Gastroesophageal sphincter (tissue), 4 donors: Measurements from ENCODE around the gene TLE3. TPM values are rescaled to one million over a fixed set of nuclear protein-coding genes. Genes with fewer than 3 reads are reported as not detected.

Experiments used
- ATAC-seq: fragments of 150-250 bp; one replicate; pipeline ENCODE4 v1.9.1; 2016; ENCODE audit warnings: mild to moderate bottlenecking, moderate library complexity
- H3K27ac ChIP-seq, 4 donors: fragments of 200-600 bp; sonication (generic) in 3 of 4; 1 replicate in 3 of 4; 2 replicates in 1 of 4; pipeline ENCODE4 v1.5.1; 2016 to 2019
- H3K27me3 ChIP-seq: fragments of 200-600 bp; sonication (generic); one replicate; pipeline ENCODE4 v1.5.1; 2019
- H3K36me3 ChIP-seq, 2 donors: fragments of 200-600 bp; sonication (generic); one replicate each; pipeline ENCODE4 v1.5.1; 2019; ENCODE audit warnings: control low read depth in 1 of 2
- H3K4me1 ChIP-seq, 3 donors: fragments of 200-600 bp; sonication (generic); 1 replicate in 2 of 3; 2 replicates in 1 of 3; pipeline ENCODE4 v1.5.1; 2016 to 2019; ENCODE audit warnings: control low read depth in 2 of 3
- H3K4me3 ChIP-seq, 2 donors: fragments of 200-600 bp; sonication (generic); one replicate each; pipeline ENCODE4 v1.5.1; 2019; ENCODE audit warnings: mild to moderate bottlenecking in 1 of 2, moderate library complexity in 1 of 2
- H3K9me3 ChIP-seq, 3 donors: fragments of 200-600 bp; sonication (generic); one replicate each; pipeline ENCODE4 v1.5.1; 2017 to 2019; ENCODE audit warnings: control low read depth in 2 of 3
- EP300 ChIP-seq: sonication (generic); formaldehyde crosslinking; IDR thresholded peaks from one replicate; pipeline ENCODE4 v1.6.1; 2017; ENCODE audit warnings: antibody characterized with exemption, mild to moderate bottlenecking
- POLR2A ChIP-seq, 2 donors: fragments of 450-650 bp; IDR thresholded peaks; one replicate each; pipeline ENCODE4 v1.6.1; 2017; ENCODE audit warnings: antibody characterized with exemption in 2 of 2, mild to moderate bottlenecking in 2 of 2, moderate library complexity in 1 of 2
- POLR2AphosphoS5 ChIP-seq: sonication (generic); formaldehyde crosslinking; IDR thresholded peaks from one replicate; pipeline ENCODE4 v1.6.1; 2017; ENCODE audit warnings: antibody characterized with exemption
- WGBS, 2 donors: methylation state at CpG; one replicate each; pipeline ENCODE4 v1.1.5; 2018; ENCODE audit warnings: low coverage in 1 of 2; 5-methylcytosine and 5-hydroxymethylcytosine counted together
- total RNA-seq, 4 donors: library from RNA; depleted of rRNA; stranded (reverse); fragments of >200 nt; gene quantifications; one replicate each; pipeline ENCODE4 v1.1.0, GENCODE V29; 2016
- TF ChIP-seq, protein P1 (sequence below), 4 experiments: fragments of 200-600 bp in 2 of 4; fragments of 450-650 bp in 2 of 4; sonication (generic) in 1 of 4; IDR thresholded peaks; one replicate each; pipeline ENCODE4 v1.5.1; 2017 to 2019; ENCODE audit warnings: antibody characterized with exemption in 4 of 4, mild to moderate bottlenecking in 2 of 4, moderate library complexity in 2 of 4

TLE3 gene
- total RNA-seq, 4 donors from 2014 or later = 32.4 to 81.6 (median 62.6) TPM

DNA sequence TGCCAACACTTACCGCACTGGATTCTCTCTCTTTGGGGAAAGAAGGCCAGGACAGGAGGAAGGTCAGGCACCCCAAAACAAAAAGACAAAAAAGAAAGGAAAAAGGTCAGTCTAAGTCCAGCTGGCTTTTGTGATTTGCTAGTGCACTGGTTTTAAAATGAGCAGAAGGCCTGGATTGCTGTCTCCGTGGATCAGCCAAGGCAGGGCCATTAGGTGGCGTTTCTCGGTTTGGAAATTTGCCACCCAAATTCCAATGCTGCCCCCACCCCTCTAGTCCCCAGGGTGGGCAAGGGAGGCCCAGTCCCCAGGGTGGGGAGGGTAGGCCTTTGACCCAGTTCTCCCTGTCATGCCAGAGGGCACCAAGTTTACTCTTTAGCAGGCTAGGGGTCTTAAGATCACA lies 33.3 kb downstream of the TLE3 start:
- no peak for ATAC-seq
- Histone ChIP-seq H3K4me1 (peaks cover 0 to 77% (median 7%) of the 10 kb centered on the region in 3 donors), H3K36me3 (peaks cover 0 to 81% of the 10 kb centered on the region in 2 donors), H3K27ac (peak overlapping the region in 1 of 4 donors; percentile 13), H3K9me3 (no peaks in the 10 kb centered on the region), H3K27me3 (no peaks in the 10 kb centered on the region), H3K4me3 (no peak overlapping the region)
- TF ChIP-seq POLR2A (IDR thresholded peaks at IDR 0.05) = no peak
- TF ChIP-seq EP300 = no peak
- TF ChIP-seq POLR2AphosphoS5 = no peak
- TF ChIP-seq, protein P1, sequence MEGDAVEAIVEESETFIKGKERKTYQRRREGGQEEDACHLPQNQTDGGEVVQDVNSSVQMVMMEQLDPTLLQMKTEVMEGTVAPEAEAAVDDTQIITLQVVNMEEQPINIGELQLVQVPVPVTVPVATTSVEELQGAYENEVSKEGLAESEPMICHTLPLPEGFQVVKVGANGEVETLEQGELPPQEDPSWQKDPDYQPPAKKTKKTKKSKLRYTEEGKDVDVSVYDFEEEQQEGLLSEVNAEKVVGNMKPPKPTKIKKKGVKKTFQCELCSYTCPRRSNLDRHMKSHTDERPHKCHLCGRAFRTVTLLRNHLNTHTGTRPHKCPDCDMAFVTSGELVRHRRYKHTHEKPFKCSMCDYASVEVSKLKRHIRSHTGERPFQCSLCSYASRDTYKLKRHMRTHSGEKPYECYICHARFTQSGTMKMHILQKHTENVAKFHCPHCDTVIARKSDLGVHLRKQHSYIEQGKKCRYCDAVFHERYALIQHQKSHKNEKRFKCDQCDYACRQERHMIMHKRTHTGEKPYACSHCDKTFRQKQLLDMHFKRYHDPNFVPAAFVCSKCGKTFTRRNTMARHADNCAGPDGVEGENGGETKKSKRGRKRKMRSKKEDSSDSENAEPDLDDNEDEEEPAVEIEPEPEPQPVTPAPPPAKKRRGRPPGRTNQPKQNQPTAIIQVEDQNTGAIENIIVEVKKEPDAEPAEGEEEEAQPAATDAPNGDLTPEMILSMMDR (IDR thresholded peaks at IDR 0.05) = no peak
- WGBS, 2 donors = 58 to 80% methylated on average over 1 to 4 of the region's 4 CpGs

DNA sequence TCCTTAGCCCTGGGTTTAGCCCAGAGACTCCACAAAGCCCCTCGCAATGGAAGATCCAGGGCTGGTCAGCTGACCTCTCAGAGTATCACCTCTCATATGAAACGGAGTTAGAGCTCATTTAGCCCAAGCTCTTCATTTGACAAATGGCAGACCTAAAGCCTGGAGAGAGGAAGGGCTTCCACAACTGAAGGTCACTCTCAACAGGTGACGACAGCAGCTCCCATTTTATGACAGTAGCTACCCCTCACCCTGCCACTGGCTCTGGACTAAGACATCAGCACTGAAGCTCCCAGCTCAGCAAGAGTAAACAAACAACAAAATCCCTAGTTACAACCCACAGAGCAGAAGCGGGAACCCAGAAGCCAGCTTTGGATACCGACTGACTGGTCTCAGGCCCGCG lies 33.7 kb downstream of the TLE3 start:
- H3K4me1 ChIP-seq = peaks cover 0 to 73% (median 7%) of the 10 kb centered on the region in 3 donors
- no peaks in the 10 kb centered on the region for H3K27me3 ChIP-seq
- no peak overlapping the region for H3K4me3 ChIP-seq
- TF ChIP-seq POLR2AphosphoS5 = no peak
- TF ChIP-seq POLR2A (IDR thresholded peaks at IDR 0.05) = no peak
- no peak for TF ChIP-seq EP300
- TF ChIP-seq, protein P1 (IDR thresholded peaks at IDR 0.05) = no peak
- H3K36me3 ChIP-seq = peaks cover 0 to 81% of the 10 kb centered on the region in 2 donors
- H3K9me3 ChIP-seq = no peaks in the 10 kb centered on the region
- ATAC-seq = no peak
- H3K27ac ChIP-seq = peak overlapping the region in 1 of 4 donors; percentile 57
- WGBS, 2 donors = 79 to 93% methylated on average over 3 to 4 of the region's 7 CpGs

DNA sequence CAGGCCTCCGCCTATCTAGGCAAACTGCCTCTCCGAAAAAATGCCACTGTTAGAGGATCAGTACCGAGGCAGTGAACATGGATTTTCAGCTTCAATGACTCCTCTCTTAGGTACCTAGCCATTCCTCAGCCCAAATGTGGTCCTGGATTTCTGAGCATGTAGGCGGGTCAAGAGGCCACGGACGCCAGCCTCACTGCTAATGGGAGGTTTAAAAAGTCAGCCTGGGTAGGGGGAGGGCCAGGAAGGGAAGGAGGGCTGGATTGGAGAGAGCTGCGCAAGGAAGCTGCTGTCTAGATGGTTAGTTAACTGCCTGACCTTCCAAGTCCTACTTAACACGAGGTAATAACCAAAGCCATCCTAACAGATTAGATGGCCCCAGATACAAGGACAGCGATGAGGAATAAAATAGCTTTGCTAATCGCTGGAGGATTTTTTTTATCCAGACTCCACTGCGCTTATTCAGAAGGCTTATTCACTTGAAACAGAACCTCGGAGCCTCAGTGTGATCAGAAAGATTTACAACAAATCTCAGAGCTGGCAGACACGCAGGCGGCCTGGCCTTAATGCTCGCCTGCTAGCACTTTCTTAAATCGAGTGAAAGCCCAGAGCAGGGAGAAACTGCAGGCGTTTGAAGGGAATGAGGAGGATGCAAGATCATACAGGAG lies 34.3 kb downstream of the TLE3 start:
- ATAC-seq = no peak
- H3K27ac ChIP-seq = peak overlapping the region in 3 of 4 donors; percentile 49 to 57 (median 54)
- no peaks in the 10 kb centered on the region for H3K27me3 ChIP-seq
- 68 to 82% methylated on average over 4 to 14 of the region's 17 CpGs for WGBS, 2 donors
- no peak overlapping the region for H3K4me3 ChIP-seq
- H3K9me3 ChIP-seq = no peaks in the 10 kb centered on the region
- no peak for TF ChIP-seq POLR2A (IDR thresholded peaks at IDR 0.05)
- TF ChIP-seq, protein P1 (IDR thresholded peaks at IDR 0.05) = no peak
- peaks cover 0 to 69% (median 7%) of the 10 kb centered on the region in 3 donors for H3K4me1 ChIP-seq
- peaks cover 0 to 81% of the 10 kb centered on the region in 2 donors for H3K36me3 ChIP-seq

DNA sequence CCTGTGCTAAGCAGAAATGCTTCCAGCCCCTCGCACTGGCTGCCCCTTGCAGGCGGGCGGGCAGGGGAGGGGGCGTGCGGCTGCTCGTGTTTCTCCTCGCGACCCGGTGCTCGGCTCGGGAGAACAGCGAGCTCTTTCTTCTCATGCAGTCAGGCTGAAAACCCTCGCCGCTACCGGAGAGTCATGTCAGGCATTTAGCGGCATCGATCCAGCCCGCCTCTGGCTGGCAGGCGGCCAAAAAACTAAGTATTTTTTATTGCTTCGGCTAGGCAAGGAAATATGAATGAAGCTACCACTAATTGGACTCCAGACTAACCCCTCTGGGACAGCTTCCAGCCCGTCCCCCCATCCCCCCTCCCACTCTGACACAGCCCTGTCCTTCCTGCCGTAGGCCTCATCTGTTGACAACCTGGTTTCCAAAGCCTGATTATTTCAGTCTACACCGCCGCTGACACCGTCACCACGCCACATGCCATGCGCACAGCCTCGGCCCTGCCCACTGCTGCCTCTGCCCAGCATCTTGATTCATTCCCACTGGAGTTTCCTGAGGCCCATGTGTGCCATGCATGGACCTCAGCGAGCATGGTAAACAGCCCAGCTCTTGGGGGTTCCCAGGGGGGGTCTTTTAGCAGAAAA lies 35.3 kb downstream of the TLE3 start:
- no peaks in the 10 kb centered on the region for H3K27me3 ChIP-seq
- peak; percentile 68 for ATAC-seq
- peak overlapping the region in 3 of 4 donors; percentile 9 to 57 (median 54) for H3K27ac ChIP-seq
- TF ChIP-seq, protein P1 (IDR thresholded peaks at IDR 0.05) = no peak
- TF ChIP-seq POLR2A (IDR thresholded peaks at IDR 0.05) (no peak), POLR2AphosphoS5 (peak; percentile 62), EP300 (no peak)
- WGBS, 2 donors = 45% methylated on average over 4 of the region's 29 CpGs; no CpG with 5 or more reads in 1 of the 2 donors
- H3K36me3 ChIP-seq = peaks cover 0 to 85% of the 10 kb centered on the region in 2 donors
- H3K4me1 ChIP-seq = peaks cover 0 to 66% (median 7%) of the 10 kb centered on the region in 3 donors
- peak overlapping the region in 1 of 2 donors; percentile 22 for H3K4me3 ChIP-seq
- no peaks in the 10 kb centered on the region for H3K9me3 ChIP-seq
